ENCODE results near the gene PAPSS1.

- TF ChIP-seq SIN3A (IDR thresholded peaks at IDR 0.05; ENCODE audit: low read depth): no peak
- TF ChIP-seq EZH2 (IDR thresholded peaks at IDR 0.05): no peak
- TF ChIP-seq POLR2AphosphoS5 (IDR thresholded peaks at IDR 0.05; ENCODE audit: low read depth, low read length): no peak
- TF ChIP-seq, protein P1, sequence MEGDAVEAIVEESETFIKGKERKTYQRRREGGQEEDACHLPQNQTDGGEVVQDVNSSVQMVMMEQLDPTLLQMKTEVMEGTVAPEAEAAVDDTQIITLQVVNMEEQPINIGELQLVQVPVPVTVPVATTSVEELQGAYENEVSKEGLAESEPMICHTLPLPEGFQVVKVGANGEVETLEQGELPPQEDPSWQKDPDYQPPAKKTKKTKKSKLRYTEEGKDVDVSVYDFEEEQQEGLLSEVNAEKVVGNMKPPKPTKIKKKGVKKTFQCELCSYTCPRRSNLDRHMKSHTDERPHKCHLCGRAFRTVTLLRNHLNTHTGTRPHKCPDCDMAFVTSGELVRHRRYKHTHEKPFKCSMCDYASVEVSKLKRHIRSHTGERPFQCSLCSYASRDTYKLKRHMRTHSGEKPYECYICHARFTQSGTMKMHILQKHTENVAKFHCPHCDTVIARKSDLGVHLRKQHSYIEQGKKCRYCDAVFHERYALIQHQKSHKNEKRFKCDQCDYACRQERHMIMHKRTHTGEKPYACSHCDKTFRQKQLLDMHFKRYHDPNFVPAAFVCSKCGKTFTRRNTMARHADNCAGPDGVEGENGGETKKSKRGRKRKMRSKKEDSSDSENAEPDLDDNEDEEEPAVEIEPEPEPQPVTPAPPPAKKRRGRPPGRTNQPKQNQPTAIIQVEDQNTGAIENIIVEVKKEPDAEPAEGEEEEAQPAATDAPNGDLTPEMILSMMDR (IDR thresholded peaks at IDR 0.05 in 2 of 3, conservative IDR thresholded peaks at IDR 0.05 in 1 of 3; ENCODE audit: borderline replicate concordance in 1 of 3, insufficient read depth in 1 of 3, low read depth in 2 of 3, low read length in 2 of 3): no peak
Measured at GRCh38 chr4:107709916-107710315, 10.1 kb downstream of the PAPSS1 start.

Measured in HCT116 (cell line).